Measurements from ENCODE around the gene GLB1L3.

- TF ChIP-seq CTCF (IDR thresholded peaks at IDR 0.05) (peak in 5 of 7 experiments; percentile 9 to 60 (median 52)), POLR2A (IDR thresholded peaks at IDR 0.05) (no peak)
These were observed 37.8 kb downstream of the GLB1L3 start for GRCh38 chr11:134313821-134314607.
